Stimulated activated CD4-positive, alpha-beta T cell treated with anti-CD3 and anti-CD28 coated beads, Interleukin-4, amount 100 ng/mL, for 4 hours (primary cell): ENCODE measurements around the gene CEP170B.
"Not testable (repeated sequence)": the region's sequence is repeated elsewhere in the genome, so short reads cannot be mapped to it uniquely, and the experiment has no call there.

Experiments used
- DNase-seq, 2 experiments: peaks; one replicate each; pipeline ENCODE4 v3.0.0-alpha.2; 2020

Gene CEP170B

DNA sequence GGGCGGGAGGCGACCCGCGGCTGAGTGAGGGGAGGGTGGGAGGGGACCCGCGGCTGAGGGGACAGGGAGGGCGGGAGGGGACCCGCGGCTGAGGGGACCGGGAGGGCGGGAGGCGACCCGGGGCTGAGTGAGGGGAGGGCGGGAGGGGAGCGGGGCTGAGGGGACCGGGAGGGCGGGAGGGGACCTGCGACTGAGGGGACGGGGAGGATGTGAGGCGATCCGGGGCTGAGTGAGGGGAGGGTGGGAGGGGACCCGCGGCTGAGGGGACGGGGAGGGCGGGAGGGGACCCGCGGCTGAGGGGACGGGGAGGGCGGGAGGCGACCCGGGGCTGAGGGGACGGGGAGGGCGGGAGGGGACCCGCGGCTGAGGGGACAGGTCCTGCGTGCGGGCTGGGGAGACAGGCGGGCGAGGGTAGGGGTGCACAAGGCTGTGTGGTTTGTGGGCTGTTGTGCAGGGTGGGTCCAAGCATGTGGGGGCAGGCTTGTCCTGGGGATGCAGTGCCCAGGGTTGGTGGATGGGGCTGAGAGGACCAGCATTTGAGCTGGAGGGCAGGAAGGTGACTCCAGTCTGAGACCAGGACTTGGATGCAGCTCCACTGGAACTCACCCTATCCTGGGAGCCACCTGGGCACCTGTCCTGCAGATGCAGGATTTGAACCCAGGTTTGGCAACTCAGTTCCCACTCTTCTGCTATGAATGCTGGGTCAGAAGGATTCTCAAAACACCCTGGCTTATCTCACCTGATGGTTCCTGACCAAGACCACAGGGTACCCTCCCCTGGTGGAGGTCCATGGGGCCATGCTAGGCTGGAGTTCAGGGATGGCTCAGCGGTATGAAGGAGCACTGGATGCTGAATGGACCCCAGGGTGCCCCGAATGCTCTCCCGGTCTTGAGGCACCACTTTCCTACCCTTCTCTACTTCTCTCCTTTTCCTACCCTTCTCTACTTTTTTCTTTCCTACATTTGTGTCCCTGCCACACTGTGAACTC lies 69.0 kb downstream of the CEP170B start:
- DNase-seq = no peak

DNA sequence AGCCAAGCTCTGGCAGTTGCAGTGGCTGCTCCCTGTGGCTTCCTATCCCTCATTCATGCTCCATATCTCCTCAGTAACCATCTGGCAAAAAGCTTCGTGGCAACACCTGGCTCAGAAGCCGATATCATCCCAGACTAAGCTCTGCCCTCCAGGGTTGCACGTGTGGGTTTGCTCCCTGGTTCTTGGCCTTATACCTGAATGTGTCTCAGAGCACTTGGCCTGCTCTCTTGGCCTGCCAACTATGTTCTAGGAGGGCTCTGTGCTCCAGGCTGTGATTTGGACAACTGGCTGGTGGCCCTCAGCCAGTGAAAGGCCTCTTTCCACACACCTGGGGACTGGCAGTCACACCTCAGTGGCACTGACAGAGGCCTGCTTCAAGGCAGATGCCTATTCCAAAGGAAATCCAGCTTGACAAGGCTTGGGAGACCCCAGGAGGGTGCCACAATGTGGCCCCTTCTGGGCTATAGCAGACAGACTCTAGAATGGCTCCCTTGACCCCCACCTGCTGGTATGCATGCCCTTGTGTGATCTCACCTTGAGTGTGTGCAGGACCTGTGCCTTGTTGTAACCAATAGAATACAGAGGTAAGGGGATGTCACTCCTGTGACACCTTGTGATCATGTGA lies 70.1 kb downstream of the CEP170B start:
- no peak for DNase-seq

- DNase-seq = no peak
These were observed 70.9 kb downstream of the CEP170B start for GRCh38 chr14:104935955-104936354.

GRCh38 chr14:104936361-104937155 lies 71.5 kb downstream of the CEP170B start:
- no peak for DNase-seq

- DNase-seq = no peak
These were observed 72.1 kb downstream of the CEP170B start for GRCh38 chr14:104937161-104937560.

DNA sequence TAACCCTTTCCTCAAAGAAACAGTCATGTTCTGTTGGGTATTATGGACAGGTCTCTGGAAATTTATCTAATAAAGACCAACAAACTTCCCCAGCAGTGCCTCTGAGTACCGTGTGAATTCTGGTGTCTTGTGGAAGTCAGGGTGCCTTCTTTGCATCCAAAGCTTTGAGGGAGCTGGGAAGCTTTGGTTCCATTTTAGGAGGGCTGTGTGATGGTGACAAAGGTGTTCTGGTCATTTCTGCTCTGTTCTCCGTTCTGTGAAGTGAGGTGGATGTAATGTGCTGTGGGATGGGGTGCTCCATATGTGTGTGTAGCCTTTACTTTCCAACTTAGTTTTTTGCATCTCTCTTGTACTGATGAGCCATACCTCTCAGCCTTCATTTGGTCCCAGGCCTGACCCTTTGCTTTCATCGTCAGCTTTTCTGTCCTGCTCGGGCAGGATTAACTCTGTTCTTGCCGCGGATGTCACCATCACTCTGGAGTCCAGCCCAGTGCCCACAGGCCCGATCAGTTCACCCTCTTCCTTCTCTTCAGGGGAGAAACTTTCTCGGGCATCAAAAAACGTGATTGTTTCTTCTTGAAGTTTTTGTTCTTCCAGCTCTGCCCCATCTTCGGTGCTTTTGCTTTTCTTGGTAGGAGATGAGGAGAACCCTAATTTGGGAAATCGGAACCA lies 72.8 kb downstream of the CEP170B start:
- DNase-seq = no peak

DNA sequence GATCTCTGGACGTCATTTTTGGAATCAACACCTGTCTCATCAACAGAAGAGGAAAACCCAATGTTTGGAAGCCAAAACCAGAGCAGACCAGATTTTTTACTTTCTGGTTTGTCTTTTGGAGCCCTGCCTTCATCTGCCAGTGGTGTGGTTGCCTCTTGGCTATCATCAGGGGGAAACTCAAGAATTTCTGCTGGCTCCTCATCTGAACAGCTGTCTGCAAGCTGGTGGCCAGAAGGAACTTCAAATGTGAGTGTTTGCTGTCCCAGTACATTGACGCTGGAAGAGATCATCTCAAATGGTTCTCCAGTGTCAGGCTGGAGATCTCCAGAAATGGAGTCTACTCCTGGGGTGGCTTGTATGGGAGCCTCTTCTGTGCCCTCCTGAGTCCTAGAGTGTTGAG lies 73.4 kb downstream of the CEP170B start:
- DNase-seq = no peak

DNA sequence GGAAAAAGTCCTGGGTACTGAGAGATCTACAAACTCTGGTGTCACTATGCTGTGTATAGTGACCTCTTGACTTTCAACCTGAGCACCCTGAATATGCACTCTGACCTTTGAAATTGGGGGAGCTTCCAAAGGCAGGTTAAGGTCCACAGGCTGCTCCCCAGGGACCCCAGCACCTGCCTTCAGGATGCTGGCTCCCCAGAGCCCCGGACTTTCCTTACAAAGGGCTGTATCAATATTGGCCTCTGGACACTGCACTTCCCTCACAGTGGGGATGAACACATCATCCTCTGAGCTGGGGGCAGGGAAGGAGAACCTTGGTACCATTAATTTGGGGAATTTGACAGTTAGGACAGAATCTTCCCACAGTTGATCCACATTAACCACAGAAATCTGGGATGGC lies 73.9 kb downstream of the CEP170B start:
- DNase-seq = no peak

DNA sequence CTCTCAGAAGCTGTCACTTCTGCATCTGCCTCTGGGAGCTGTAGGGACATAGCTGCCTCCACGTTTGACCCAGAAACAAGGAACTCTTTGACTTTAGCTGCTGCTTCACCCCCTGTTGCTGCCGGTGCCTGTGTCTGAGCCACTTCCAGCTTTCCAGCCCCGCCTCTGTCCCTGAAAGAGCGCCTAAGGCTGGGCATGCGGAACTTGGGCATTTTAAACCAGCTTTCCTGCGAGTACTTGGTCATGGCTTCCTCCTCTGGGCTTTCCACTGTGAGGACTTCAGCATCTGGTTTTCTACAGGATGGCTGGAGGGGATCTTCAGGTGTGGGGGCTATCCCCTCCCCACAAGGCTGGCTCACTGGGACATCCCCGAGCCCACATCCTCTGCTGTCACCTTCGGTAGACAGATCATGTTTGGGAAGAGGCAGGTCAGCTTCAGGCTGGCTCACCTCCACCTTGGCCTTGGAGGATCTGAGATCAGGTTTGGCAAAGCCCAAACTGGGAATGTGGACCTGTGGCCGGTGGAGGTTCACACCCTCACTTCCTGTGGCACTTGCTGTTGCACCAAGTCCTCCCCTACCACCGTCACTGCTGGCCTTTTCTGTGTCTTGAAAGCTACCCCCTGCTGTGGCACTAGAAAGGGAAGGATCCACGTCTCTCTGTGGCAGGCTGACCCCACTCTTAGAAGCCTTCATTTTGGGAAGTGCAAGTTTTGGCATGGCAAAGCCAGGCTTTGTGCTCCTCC lies 74.8 kb downstream of the CEP170B start:
- DNase-seq = no peak

- DNase-seq = no peak
These were observed 75.6 kb downstream of the CEP170B start for GRCh38 chr14:104940526-104941150.

- DNase-seq = no peak
These were observed 76.7 kb downstream of the CEP170B start for GRCh38 chr14:104941508-104942365.

DNA sequence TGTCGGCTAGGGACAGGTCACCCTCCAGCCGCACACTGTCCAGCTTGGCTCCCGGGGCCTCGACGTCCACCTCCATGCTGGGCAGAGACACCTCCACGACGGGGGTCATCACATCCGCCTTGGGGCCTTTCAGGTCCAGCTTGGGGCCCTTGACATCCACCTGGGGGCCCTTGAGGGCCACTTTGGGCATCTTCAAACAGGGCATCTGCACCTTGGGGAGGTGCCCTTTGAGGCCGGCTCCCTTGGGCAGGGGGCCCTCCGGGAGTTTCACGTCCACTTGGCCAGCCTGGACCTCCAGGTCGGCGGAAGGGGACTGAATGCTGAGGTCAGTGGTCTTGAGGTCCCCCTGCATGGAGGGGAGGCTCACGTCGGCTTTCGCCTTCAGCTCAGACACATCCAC lies 77.5 kb downstream of the CEP170B start:
- DNase-seq = no peak

- DNase-seq = not testable (repeated sequence)
These were observed 78.3 kb downstream of the CEP170B start for GRCh38 chr14:104943216-104944015.

- DNase-seq = not testable (repeated sequence)
These were observed 78.9 kb downstream of the CEP170B start for GRCh38 chr14:104944016-104944308.

GRCh38 chr14:104944436-104945205 lies 79.6 kb downstream of the CEP170B start:
- not testable (repeated sequence) for DNase-seq

DNA sequence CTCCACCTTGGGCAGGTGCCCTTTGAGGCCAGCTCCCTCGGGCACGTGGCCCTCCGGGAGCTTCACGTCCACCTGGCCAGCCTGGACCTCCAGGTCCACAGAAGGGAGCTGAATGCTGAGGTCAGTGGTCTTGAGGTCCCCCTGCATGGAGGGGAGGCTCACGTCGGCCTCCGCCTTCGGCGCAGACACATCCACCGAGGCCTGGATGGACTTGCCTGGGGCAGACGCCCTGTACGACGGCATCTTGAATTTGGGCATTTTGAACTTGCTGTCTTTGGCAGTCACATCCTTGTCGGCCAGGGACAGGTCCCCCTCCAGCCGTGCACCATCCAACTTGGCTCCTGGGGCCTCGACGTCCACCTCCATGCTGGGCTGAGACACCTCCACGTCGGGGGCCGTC lies 80.2 kb downstream of the CEP170B start:
- DNase-seq = not testable (repeated sequence)
